Adrenal gland (tissue), 12 donors: ENCODE measurements around the gene CXCR5. TPM values are rescaled to one million over a fixed set of nuclear protein-coding genes. Genes with fewer than 3 reads are reported as not detected.
A peak's percentile ranks its signal among the peaks of the same experiment; 100 is the strongest.

ENCODE experiments used
- DNase-seq, 7 donors: peaks; one replicate each; pipeline ENCODE4 v3.0.0-alpha.2; 2019 to 2020
- H3K27ac ChIP-seq, 5 donors: fragments of 200-600 bp; sonication (generic) in 4 of 5; 1 replicate in 3 of 5; 2 replicates in 2 of 5; pipeline versions ENCODE4 v1.5.1 to v1.8.0; 2016 to 2020; ENCODE audit warnings: mild to moderate bottlenecking in 1 of 5
- H3K27me3 ChIP-seq: fragments of 200-600 bp; 2 replicates; pipeline ENCODE4 v1.8.0; 2021
- H3K36me3 ChIP-seq, 2 donors: fragments of 200-600 bp; replicated peaks in 1 of 2; 1 replicate in 1 of 2; 2 replicates in 1 of 2; pipeline versions ENCODE4 v1.5.1 to v1.8.0; 2018 to 2022
- H3K4me1 ChIP-seq, 2 donors: fragments of 200-600 bp; replicated peaks in 1 of 2; 1 replicate in 1 of 2; 2 replicates in 1 of 2; pipeline versions ENCODE4 v1.5.1 to v1.8.0; 2018 to 2021
- H3K4me3 ChIP-seq, 4 donors: fragments of 200-600 bp; sonication (generic) in 3 of 4; one replicate each; pipeline ENCODE4 v1.5.1; 2016 to 2018
- H3K9me3 ChIP-seq, 3 donors: fragments of 200-600 bp; sonication (generic) in 1 of 3; replicated peaks in 1 of 3; 1 replicate in 2 of 3; 2 replicates in 1 of 3; pipeline versions ENCODE4 v1.5.1 to v1.8.0; 2016 to 2021
- POLR2A ChIP-seq, 2 donors: fragments of 450-650 bp; IDR thresholded peaks; one replicate each; pipeline ENCODE4 v1.6.1; 2017; ENCODE audit warnings: antibody characterized with exemption in 2 of 2, mild to moderate bottlenecking in 2 of 2, moderate library complexity in 1 of 2
- WGBS, 4 donors: extraction: QIAGEN DNeasy Blood & Tissue Kit in 2 of 4; methylation state at CpG; one replicate each; pipeline versions ENCODE4 v1.1.5 to v1.1.7; 2013 to 2017; 5-methylcytosine and 5-hydroxymethylcytosine counted together
- intact Hi-C, 2 donors: fragments of 100-400 bp; cut with DNase I; formaldehyde crosslinking; loops; one replicate each; pipeline versions ENCODE4 v1.14.1 to v1.15.0; 2022 to 2023
- polyA plus RNA-seq, 3 donors: library from polyadenylated mRNA; stranded (reverse); fragments of 200-250 nt in 2 of 3; fragments of 350-450 nt in 1 of 3; fragmentation: Illumina TruSeq in 1 of 3; extraction: RNeasy Lipid Tissue Mini Kit (QIAGEN cat#74804) in 1 of 3; gene quantifications; one replicate each; pipeline ENCODE4 v1.2.3, GENCODE V29; 2013 to 2014
- total RNA-seq, 9 donors: library from RNA; depleted of rRNA in 4 of 9; stranded (reverse); fragments of >200 nt in 4 of 9; fragments of 120-200 nt in 1 of 9; fragmentation: NEBNext Ultra II Directional in 1 of 9; extraction: Animal tissue kit (Norgen Biotek cat#: 25700) in 1 of 9; gene quantifications; one replicate each; pipeline versions ENCODE4 v1.1.0 to v1.2.4, GENCODE V29; 2013 to 2023
- TF ChIP-seq, protein P1 (sequence below), 6 experiments: fragments of 450-650 bp in 4 of 6; fragments of 200-600 bp in 2 of 6; sonication (generic) in 1 of 6; IDR thresholded peaks; 1 replicate in 5 of 6; 2 replicates in 1 of 6; pipeline versions ENCODE4 v1.5.1 to v1.8.0; 2016 to 2021; ENCODE audit warnings: antibody characterized with exemption in 6 of 6, mild to moderate bottlenecking in 2 of 6, moderate library complexity in 1 of 6
- donor health status: healthy with polysubstance abuse.
- donor health status: Bipolar disorder and iron deficiency.
- donor health status: DM: yes; HTN: yes; CAD: no.
- donor health status: DM: no; HTN: no; CAD: no.
- donor health status: DM: no; HTN: no; CAD: no.
- donor health status: DM: yes; HTN: yes; CAD: no.

The CXCR5 gene
- total and polyA plus RNA-seq, 12 donors: 0.04 to 0.27 (median 0.14) TPM; not detected in 6

DNA sequence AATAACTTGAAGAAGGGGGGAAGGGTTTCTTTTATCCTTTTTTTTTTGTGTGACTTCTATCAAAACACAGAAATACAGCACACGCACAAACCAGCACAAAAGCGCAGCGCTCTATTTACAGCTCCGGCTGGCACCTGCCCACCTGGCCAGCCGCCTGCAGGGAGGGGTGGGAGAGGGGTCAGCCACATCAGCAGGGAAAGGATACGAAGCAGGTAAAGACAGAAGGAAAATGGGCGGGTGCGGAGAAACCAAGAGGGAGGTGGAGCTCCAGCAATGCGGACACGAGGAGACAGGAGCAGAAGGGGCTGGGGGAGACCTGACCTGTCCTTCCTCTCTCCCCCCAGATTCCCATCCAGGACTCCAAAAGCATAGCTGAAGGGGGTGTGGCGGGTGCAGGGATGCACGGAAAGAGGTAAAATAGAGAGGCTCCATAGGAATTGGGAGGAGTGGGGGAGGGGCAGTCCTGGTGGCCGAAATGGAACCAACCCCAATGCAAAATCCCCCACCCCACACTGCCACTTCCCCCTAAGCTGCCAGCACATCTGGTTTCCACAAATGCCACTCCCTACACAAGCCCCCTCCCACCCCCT, 14.1 kb downstream of the CXCR5 start:
- H3K4me1 ChIP-seq: peaks cover 0 to 14% of the 10 kb centered on the region in 2 donors
- no peak overlapping the region for H3K4me3 ChIP-seq
- 82 to 91% (median 83%) methylated on average over 13 of the region's 13 CpGs for WGBS, 4 donors
- peaks cover 0 to 51% of the 10 kb centered on the region in 2 donors for H3K36me3 ChIP-seq
- TF ChIP-seq, protein P1, sequence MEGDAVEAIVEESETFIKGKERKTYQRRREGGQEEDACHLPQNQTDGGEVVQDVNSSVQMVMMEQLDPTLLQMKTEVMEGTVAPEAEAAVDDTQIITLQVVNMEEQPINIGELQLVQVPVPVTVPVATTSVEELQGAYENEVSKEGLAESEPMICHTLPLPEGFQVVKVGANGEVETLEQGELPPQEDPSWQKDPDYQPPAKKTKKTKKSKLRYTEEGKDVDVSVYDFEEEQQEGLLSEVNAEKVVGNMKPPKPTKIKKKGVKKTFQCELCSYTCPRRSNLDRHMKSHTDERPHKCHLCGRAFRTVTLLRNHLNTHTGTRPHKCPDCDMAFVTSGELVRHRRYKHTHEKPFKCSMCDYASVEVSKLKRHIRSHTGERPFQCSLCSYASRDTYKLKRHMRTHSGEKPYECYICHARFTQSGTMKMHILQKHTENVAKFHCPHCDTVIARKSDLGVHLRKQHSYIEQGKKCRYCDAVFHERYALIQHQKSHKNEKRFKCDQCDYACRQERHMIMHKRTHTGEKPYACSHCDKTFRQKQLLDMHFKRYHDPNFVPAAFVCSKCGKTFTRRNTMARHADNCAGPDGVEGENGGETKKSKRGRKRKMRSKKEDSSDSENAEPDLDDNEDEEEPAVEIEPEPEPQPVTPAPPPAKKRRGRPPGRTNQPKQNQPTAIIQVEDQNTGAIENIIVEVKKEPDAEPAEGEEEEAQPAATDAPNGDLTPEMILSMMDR (IDR thresholded peaks at IDR 0.05): no peak
- no peak for TF ChIP-seq POLR2A (IDR thresholded peaks at IDR 0.05)
- H3K27me3 ChIP-seq: no peaks in the 10 kb centered on the region
- DNase-seq: peak in 3 of 7 donors; percentile 14 to 54 (median 32)
- H3K9me3 ChIP-seq: no peaks in the 10 kb centered on the region
- no peak overlapping the region for H3K27ac ChIP-seq
- intact Hi-C loops: loop anchor here in 1 of 2 donors (10.0 kb wide), 1 partner anchor 103 kb away; the partner anchor contains the start of gene DDX6

DNA sequence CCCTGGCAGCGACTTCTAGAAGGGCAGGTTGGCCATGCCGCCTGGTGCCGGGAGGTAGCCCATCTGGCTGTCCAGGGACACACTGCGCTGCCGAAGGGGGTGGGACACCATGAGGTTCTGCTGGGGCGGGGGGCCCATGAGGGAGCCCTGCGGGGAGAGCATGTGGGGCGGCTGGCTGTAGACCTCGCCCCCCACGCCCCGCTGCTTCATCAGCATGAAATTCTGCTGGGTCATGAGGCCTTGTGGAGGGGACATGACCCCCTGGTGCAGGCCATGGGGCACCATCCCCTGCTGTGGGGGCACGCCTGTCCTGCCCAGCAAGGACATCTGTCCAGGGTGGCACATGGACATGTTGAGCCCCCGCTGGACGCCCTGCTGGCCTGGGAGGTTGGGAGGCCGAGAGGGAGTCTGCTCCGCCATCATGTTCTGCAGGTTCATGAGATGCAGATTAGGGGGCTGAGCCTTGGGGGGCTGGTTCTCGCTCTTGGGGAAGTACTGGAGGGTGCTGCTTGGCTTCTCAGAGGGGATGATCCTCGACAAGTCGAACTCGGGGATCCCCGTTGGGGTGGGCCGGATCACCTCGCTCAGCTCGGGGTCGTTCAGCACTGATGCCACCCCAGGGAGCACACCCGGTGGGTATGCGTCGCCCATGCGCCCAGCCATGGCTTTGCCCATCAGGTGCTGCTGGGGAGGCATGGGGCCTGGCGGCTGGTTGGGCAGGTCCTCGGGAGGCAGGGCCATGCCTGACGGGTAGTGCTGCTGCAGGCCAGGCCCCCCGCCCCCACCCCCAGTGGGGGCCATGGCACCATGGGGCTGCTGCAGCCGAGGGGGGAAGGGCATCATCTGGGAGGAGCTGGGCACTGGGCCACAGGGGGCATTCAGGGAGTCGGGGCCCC, 15.0 kb downstream of the CXCR5 start:
- peak in 2 of 7 donors; percentile 15 to 28 for DNase-seq
- no peak overlapping the region for H3K27ac ChIP-seq
- no peak overlapping the region for H3K4me3 ChIP-seq
- no peaks in the 10 kb centered on the region for H3K9me3 ChIP-seq
- peaks cover 0 to 14% of the 10 kb centered on the region in 2 donors for H3K4me1 ChIP-seq
- peaks cover 0 to 59% of the 10 kb centered on the region in 2 donors for H3K36me3 ChIP-seq
- TF ChIP-seq, protein P1 (IDR thresholded peaks at IDR 0.05): no peak
- TF ChIP-seq POLR2A (IDR thresholded peaks at IDR 0.05): no peak
- intact Hi-C loops: loop anchor here in 1 of 2 donors (10.0 kb wide), 1 partner anchor 104 kb away; the partner anchor contains the start of gene DDX6
- WGBS, 4 donors: 85 to 100% (median 88%) methylated on average over 1 to 35 of the region's 35 CpGs
- H3K27me3 ChIP-seq: no peaks in the 10 kb centered on the region

DNA sequence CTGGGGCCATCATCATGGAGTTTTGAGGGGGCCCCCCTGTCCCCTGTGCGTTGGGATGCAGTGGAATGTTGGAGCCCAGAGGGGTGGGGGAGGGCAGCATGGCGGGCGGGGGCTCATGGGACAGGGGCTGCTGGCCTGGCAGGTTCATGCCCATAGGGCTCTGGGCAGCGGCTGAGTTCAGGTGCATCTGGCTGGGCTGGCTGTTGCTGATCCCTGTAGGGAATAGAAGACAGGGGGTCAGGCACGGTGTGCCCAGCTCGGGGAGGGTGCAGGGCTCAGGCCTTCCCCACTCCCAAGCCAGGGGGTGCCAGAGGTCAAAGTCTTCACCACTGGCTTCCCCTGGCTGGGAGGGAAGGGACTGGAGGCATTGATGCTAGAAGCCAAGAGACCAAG, 15.6 kb downstream of the CXCR5 start:
- no peaks in the 10 kb centered on the region for H3K9me3 ChIP-seq
- H3K36me3 ChIP-seq: peaks cover 0 to 66% of the 10 kb centered on the region in 2 donors
- no peak for DNase-seq
- TF ChIP-seq, protein P1 (IDR thresholded peaks at IDR 0.05): no peak
- no peak for TF ChIP-seq POLR2A (IDR thresholded peaks at IDR 0.05)
- no peaks in the 10 kb centered on the region for H3K27me3 ChIP-seq
- intact Hi-C loops: loop anchor here in 1 of 2 donors (10.0 kb wide), 1 partner anchor 104 kb away; the partner anchor contains the start of gene DDX6
- H3K4me3 ChIP-seq: no peak overlapping the region
- H3K27ac ChIP-seq: no peak overlapping the region
- peaks cover 0 to 14% of the 10 kb centered on the region in 2 donors for H3K4me1 ChIP-seq
- WGBS, 4 donors: 80 to 92% (median 85%) methylated on average over 4 to 6 of the region's 6 CpGs; no CpG with 5 or more reads in 1 of the 4 donors
